ENCODE results near the gene KRTAP10-8. TPM values are rescaled to one million over a fixed set of nuclear protein-coding genes. Genes with fewer than 3 reads are reported as not detected.
"Not testable (repeated sequence)": the region's sequence is repeated elsewhere in the genome, so short reads cannot be mapped to it uniquely, and the experiment has no call there.

KRTAP10-8 gene
- total RNA-seq, 1 donor from 2014 or later = not detected

DNA sequence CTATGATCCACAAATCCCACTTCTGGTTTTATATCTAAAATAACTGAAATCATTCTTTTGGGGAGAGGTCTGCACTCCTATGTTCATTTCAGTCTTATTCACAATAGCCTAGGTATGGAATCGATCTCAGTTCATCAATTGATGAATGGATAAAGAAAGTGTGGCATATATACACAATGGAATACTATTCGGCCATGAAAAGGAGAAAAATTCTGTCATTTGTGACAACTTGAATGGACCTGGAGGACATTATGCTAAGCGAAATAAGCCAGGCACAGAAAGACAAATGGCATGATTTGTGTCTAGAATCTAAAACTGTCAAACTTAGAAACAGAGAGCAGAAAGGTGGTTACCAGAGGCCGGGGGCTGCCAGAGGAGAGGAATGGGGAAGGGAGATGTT lies 5.4 kb upstream of the KRTAP10-8 start:
- Mint-ChIP-seq H3K4me3 (ENCODE audit: unreplicated experiment) (no peak overlapping the region), H3K36me3 (ENCODE audit: low read depth, unreplicated experiment) (peaks cover 5% of the 10 kb centered on the region), H3K4me1 (ENCODE audit: unreplicated experiment) (no peaks in the 10 kb centered on the region), H3K9me3 (ENCODE audit: unreplicated experiment) (peaks cover 6% of the 10 kb centered on the region), H3K27me3 (ENCODE audit: unreplicated experiment) (peaks cover 6% of the 10 kb centered on the region), H3K27ac (ENCODE audit: unreplicated experiment) (no peak overlapping the region)
- no peak for DNase-seq (ENCODE audit: low spot score)
- TF ChIP-seq, protein P1, sequence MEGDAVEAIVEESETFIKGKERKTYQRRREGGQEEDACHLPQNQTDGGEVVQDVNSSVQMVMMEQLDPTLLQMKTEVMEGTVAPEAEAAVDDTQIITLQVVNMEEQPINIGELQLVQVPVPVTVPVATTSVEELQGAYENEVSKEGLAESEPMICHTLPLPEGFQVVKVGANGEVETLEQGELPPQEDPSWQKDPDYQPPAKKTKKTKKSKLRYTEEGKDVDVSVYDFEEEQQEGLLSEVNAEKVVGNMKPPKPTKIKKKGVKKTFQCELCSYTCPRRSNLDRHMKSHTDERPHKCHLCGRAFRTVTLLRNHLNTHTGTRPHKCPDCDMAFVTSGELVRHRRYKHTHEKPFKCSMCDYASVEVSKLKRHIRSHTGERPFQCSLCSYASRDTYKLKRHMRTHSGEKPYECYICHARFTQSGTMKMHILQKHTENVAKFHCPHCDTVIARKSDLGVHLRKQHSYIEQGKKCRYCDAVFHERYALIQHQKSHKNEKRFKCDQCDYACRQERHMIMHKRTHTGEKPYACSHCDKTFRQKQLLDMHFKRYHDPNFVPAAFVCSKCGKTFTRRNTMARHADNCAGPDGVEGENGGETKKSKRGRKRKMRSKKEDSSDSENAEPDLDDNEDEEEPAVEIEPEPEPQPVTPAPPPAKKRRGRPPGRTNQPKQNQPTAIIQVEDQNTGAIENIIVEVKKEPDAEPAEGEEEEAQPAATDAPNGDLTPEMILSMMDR (IDR thresholded peaks at IDR 0.05; ENCODE audit: unreplicated experiment) = no peak

DNA sequence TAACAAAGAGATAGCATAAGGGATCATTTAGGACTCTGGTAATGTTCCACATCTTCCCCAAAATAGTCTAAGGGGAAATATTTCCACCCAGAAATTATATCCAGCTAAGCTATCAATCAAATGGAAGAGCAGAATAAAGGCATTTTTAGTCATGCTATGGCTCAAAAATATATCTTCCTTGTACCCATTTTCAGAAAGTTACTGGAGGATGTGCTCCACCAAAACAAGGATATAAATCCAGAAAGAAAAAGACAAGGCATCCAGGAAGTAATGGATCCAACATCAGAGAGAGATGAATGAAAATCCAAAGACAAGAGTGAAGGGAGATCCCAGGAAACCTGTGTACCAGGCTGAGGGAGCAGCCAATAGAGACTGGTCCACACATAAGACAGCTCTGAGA lies 2.7 kb upstream of the KRTAP10-8 start:
- H3K9me3 Mint-ChIP-seq (ENCODE audit: unreplicated experiment) = peaks cover 12% of the 10 kb centered on the region
- H3K27me3 Mint-ChIP-seq (ENCODE audit: unreplicated experiment) = peaks cover 6% of the 10 kb centered on the region
- H3K36me3 Mint-ChIP-seq (ENCODE audit: low read depth, unreplicated experiment) = peaks cover 13% of the 10 kb centered on the region
- no peak overlapping the region for H3K27ac Mint-ChIP-seq (ENCODE audit: unreplicated experiment)
- TF ChIP-seq, protein P1 (IDR thresholded peaks at IDR 0.05; ENCODE audit: unreplicated experiment) = no peak
- no peak for DNase-seq (ENCODE audit: low spot score)
- no peaks in the 10 kb centered on the region for H3K4me1 Mint-ChIP-seq (ENCODE audit: unreplicated experiment)
- H3K4me3 Mint-ChIP-seq (ENCODE audit: unreplicated experiment) = no peak overlapping the region

DNA sequence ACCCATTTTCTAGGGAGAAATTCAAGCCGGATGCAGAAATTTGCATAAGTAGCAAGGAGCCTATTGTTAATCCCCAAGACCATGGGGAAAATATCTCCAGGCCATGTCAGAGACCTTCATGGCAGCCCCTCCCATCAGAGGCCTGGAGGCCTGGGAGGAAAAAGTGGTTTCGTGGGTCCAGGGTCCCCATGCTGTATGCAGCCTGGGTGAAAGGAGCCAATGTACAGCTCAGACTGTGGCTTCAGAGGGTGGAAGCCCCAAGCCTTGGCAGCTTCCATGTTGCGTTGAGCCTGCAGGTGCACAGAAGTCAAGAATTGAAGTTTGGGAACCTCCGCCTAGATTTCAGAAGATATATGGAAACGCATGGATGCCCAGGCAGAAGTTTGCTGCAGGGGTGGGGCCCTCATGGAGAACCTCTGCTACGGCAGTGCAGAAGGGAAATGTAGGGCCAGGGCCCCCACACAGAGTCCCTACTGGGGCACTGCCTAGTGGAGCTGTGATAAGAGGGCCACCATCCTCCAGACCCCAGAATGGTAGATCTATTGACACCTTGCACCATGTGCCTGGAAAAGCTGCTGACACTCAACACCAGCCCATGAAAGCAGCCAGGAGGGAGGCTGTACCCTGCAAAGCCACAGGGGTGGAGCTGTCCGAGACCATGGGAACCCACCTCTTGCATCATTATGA lies 1.6 kb upstream of the KRTAP10-8 start:
- not testable (repeated sequence) for H3K4me1 Mint-ChIP-seq (ENCODE audit: unreplicated experiment); H3K4me3 Mint-ChIP-seq (ENCODE audit: unreplicated experiment)
- peaks cover 13% of the 10 kb centered on the region for H3K36me3 Mint-ChIP-seq (ENCODE audit: low read depth, unreplicated experiment)

DNA sequence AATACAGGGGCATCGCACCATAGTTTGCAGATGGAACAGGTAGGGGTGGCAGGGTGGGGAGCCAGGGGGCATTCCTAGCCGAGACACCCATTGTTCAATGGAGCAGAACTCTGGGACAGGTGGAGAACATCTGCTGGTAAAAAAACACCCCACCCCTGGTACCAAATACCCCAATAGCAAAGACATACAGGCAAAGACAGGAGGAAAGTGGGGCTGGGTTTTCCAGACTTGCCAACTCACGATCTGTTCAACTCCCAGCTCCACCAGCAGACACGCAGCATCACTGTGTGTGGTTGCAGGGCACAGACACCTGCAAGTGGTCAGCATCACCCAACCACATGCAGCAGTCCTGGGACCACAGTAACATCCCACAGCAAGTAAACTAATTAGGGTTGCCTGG lies 328 bp upstream of the KRTAP10-8 start:
- no peak for DNase-seq (ENCODE audit: low spot score)
- Mint-ChIP-seq H3K4me1 (ENCODE audit: unreplicated experiment) (no peaks in the 10 kb centered on the region), H3K4me3 (ENCODE audit: unreplicated experiment) (no peak overlapping the region), H3K27ac (ENCODE audit: unreplicated experiment) (no peak overlapping the region), H3K9me3 (ENCODE audit: unreplicated experiment) (peaks cover 12% of the 10 kb centered on the region), H3K27me3 (ENCODE audit: unreplicated experiment) (peaks cover 5% of the 10 kb centered on the region), H3K36me3 (ENCODE audit: low read depth, unreplicated experiment) (peaks cover 13% of the 10 kb centered on the region)
- TF ChIP-seq, protein P1 (IDR thresholded peaks at IDR 0.05; ENCODE audit: unreplicated experiment) = no peak

More for the DNA sequence above, 1.6 kb upstream of the KRTAP10-8 start:
- peaks cover 12% of the 10 kb centered on the region for H3K9me3 Mint-ChIP-seq (ENCODE audit: unreplicated experiment)
- DNase-seq (ENCODE audit: low spot score); H3K27me3 Mint-ChIP-seq (ENCODE audit: unreplicated experiment); H3K27ac Mint-ChIP-seq (ENCODE audit: unreplicated experiment): not testable (repeated sequence)

DNA sequence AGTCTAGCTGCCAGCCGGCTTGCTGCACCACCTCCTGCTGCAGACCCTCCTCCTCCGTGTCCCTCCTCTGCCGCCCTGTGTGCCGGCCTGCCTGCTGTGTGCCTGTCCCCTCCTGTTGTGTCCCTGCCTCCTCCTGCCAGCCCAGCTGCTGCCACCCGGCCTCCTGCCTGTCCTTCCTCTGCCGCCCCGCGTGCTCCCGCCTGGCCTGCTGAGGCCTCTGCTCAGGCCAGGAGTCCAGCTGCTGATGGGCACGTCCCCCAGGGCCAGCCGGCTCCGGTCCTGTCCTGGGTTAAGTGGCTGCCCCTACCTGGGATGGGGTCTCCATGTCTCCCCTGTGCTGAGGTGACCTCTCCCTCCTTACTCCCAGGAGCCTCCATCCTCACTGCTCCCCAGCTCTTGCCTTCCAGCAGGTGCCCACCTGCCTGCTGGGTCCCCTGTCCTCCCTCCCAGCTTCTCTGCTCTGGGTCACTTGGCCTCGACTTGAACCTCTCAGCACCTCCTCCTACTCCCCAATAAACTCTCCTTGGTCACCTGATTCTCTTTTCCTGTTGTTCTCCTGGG lies 870 bp downstream of the KRTAP10-8 start:
- Mint-ChIP-seq H3K4me3 (ENCODE audit: unreplicated experiment) (no peak overlapping the region), H3K27ac (ENCODE audit: unreplicated experiment) (no peak overlapping the region), H3K9me3 (ENCODE audit: unreplicated experiment) (peaks cover 12% of the 10 kb centered on the region), H3K27me3 (ENCODE audit: unreplicated experiment) (peaks cover 4% of the 10 kb centered on the region), H3K4me1 (ENCODE audit: unreplicated experiment) (no peaks in the 10 kb centered on the region), H3K36me3 (ENCODE audit: low read depth, unreplicated experiment) (peaks cover 13% of the 10 kb centered on the region)
- no peak for DNase-seq (ENCODE audit: low spot score)
- TF ChIP-seq, protein P1 (IDR thresholded peaks at IDR 0.05; ENCODE audit: unreplicated experiment) = no peak
